Measurements from ENCODE around the gene TMPRSS6.

Gene TMPRSS6

DNA sequence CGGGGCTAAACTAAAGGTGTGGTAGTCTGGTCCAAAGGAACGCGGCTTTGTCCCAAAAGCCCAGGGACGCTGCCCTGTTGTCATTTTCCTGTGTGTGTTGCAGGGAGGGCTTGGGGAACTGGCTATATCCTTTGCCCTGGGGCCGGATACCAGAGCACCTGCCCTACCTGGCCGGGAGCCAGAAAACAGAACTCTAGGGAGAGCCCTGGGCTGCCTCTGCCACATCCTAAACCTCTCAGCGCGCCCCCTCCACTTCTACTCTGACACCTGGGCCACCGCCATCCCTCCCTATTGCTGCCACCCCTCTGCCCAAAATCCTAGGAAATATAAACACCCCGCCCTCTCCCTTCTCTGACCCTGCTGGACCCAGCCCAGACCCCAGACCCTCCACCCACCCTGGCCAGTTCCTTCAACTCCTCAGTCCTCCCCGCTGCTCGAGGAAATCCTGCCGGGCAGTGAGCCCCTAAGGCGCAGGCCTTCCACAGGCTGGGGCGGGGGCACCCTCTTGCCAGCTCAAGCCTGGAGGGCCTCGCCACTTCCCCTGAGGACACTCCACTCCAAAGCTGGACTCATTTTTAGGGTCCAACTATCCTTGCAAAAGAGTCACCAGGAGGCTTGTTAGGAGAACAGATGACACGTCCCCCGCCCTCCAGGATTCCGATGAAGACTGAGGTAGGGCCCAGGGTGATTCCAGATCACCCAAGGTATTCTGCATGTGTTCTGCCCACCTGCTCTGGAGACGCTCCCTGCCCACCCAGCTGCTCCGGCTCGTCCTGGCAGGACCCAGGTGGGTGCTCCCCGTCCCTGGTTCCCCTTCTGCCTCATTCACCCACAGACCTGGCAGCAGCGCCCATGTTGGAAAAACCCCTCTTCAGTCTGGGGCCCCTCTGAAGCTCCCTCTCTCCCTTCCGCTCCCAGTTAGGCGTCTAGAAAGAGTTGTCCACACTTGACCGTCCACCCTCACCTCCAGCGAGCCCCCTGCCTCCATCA, 45.8 kb downstream of the TMPRSS6 start:
- H3K4me3 ChIP-seq (ENCODE audit: low read depth in 1 of 2, low read length in 1 of 2) = no peak overlapping the region
- TF ChIP-seq, protein P1, sequence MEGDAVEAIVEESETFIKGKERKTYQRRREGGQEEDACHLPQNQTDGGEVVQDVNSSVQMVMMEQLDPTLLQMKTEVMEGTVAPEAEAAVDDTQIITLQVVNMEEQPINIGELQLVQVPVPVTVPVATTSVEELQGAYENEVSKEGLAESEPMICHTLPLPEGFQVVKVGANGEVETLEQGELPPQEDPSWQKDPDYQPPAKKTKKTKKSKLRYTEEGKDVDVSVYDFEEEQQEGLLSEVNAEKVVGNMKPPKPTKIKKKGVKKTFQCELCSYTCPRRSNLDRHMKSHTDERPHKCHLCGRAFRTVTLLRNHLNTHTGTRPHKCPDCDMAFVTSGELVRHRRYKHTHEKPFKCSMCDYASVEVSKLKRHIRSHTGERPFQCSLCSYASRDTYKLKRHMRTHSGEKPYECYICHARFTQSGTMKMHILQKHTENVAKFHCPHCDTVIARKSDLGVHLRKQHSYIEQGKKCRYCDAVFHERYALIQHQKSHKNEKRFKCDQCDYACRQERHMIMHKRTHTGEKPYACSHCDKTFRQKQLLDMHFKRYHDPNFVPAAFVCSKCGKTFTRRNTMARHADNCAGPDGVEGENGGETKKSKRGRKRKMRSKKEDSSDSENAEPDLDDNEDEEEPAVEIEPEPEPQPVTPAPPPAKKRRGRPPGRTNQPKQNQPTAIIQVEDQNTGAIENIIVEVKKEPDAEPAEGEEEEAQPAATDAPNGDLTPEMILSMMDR (IDR thresholded peaks at IDR 0.05) = no peak
- H3K36me3 ChIP-seq = no peaks in the 10 kb centered on the region
- no peaks in the 10 kb centered on the region for H3K9me3 ChIP-seq
- no peak overlapping the region for H3K27ac ChIP-seq
- no peaks in the 10 kb centered on the region for H3K4me1 ChIP-seq (ENCODE audit: control insufficient read depth in 1 of 2, insufficient read depth in 1 of 2, low read depth in 1 of 2, low read length in 1 of 2)
- H3K27me3 ChIP-seq = peaks cover 25% of the 10 kb centered on the region

DNA sequence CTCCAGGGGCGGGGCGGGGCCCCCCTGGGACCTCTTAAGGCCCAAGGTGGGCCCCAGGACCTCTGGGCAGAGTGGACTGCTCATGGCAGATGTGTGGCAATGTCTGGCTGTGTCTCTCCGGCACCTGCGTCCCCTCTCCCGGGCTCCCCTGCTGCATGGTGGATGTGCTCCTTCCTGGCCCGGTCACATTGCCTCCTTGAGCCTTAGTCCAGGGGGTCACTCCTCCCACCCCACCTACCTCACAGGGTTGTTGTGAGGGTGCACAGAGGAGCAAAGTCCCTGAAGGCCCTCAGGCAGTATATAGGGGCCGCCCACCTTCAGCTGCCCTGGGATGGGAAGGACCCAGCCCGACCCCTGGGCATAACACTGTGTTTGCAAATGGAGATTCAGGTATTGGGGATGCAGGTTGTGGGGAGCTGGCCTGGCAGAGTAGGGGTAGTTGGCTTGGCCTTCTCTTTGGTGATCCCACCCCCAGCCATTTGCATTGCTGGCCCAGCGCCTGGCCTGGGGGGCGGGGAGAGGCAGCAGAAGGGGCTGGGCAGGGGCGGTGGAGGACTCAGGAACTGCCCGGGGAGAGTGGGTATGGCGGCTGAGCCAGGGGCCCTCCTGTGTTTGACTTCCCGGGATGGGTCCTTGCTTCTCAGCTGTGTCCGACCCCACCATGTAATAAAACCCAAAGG, 46.7 kb downstream of the TMPRSS6 start:
- no peaks in the 10 kb centered on the region for H3K36me3 ChIP-seq
- no peaks in the 10 kb centered on the region for H3K4me1 ChIP-seq (ENCODE audit: control insufficient read depth in 1 of 2, insufficient read depth in 1 of 2, low read depth in 1 of 2, low read length in 1 of 2)
- no peaks in the 10 kb centered on the region for H3K9me3 ChIP-seq
- no peak overlapping the region for H3K4me3 ChIP-seq (ENCODE audit: low read depth in 1 of 2, low read length in 1 of 2)
- TF ChIP-seq, protein P1 (IDR thresholded peaks at IDR 0.05) = no peak
- H3K27me3 ChIP-seq = peaks cover 16% of the 10 kb centered on the region
- no peak overlapping the region for H3K27ac ChIP-seq

DNA sequence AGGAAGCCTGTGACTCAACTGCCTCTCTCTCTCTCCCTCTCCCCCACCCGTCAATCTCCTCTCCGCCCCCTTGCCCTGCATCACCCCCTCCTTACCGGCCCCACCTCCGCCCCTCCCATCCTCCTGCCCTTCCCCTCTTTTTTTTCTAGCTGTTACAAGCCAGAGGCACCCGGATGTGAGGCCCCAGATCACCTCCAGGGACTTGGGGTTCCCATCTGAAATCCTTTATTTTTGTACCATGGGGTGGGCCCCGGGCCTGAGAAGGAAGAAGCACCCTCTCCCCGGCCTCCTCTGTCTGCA, 47.2 kb downstream of the TMPRSS6 start:
- H3K4me1 ChIP-seq (ENCODE audit: control insufficient read depth in 1 of 2, insufficient read depth in 1 of 2, low read depth in 1 of 2, low read length in 1 of 2) = no peaks in the 10 kb centered on the region
- TF ChIP-seq, protein P1 (IDR thresholded peaks at IDR 0.05) = no peak
- peaks cover 11% of the 10 kb centered on the region for H3K27me3 ChIP-seq
- no peaks in the 10 kb centered on the region for H3K36me3 ChIP-seq
- no peaks in the 10 kb centered on the region for H3K9me3 ChIP-seq
- no peak overlapping the region for H3K4me3 ChIP-seq (ENCODE audit: low read depth in 1 of 2, low read length in 1 of 2)
- H3K27ac ChIP-seq = no peak overlapping the region

DNA sequence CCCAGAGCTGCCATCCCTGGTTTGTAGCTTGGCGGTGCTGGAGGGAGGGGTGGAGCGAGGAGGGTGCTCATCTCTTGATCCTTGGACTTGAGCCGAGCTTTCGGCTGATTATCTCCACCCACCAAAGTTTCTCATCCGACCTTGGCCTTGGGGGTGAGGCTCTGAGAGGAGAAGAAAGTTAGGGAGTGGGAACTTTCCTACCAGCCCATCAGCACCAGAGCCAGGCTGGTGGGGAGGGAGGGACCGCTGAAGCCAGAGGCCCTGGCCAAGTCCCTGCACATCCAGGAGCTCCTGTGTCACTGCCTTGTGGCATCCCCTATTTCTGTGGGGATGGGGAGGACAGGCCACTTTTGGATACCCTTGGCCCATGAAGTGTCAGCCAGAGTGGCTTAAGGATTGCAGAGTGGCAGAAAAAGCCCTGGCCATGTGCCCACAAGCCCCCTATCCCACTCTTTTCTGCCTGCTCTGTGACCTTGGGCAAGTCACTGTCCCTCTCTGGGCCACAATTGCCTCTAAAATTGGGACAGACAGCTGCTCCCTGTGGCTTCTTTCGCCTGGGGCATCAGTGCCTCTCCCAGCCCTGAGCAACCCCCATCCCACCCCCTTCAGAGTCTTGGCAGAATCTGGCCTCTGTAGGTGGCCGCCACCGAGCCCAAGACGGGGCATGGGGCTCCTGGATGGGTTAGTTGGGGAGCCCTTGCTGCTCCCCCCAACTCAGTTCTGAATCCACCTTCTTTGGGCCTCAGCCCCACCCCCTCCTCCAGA, 47.7 kb downstream of the TMPRSS6 start:
- no peaks in the 10 kb centered on the region for H3K4me1 ChIP-seq (ENCODE audit: control insufficient read depth in 1 of 2, insufficient read depth in 1 of 2, low read depth in 1 of 2, low read length in 1 of 2)
- no peaks in the 10 kb centered on the region for H3K36me3 ChIP-seq
- H3K9me3 ChIP-seq = no peaks in the 10 kb centered on the region
- H3K27ac ChIP-seq = no peak overlapping the region
- H3K27me3 ChIP-seq = peaks cover 5% of the 10 kb centered on the region
- TF ChIP-seq, protein P1 (IDR thresholded peaks at IDR 0.05) = no peak
- no peak overlapping the region for H3K4me3 ChIP-seq (ENCODE audit: low read depth in 1 of 2, low read length in 1 of 2)

DNA sequence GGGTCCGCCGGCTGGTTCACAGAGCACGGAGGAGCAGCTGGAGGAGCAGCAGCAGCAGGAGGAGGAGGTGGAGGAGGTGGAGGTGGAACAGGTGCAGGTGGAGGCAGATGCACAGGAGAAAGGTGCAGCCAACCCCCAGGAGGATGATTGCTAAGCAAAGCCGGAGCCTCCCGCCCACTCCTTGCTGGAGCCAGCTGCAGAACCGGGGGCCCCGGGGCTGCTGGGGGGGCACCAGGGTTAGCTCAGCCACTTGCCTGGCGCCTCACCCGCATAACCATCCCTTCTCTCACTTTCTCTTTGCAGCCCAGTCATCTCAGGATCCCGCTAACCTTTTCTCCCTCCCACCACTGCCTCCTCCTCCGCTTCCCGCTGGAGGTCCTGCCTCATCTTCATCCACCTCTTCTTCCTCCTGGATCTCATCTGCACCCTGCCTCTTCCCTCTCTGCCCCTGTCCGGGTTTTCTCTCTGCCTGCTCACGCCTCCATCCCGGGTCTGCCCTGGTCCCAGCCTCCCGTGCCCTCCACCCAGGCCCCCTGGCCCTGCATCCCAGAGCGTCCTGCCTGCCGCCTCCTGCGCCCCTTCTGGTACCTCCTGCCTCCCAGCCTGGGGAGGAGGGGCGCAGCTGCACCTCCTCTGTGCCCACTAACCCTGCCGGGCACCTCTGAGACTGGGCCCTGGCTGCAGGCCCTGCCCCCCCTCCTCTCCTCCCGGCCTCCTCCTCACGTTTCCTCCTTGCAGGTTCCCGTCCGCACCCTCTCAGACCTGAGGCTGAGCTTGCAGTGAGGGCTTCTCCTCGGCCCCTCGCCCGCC, 48.5 kb downstream of the TMPRSS6 start:
- TF ChIP-seq, protein P1 (IDR thresholded peaks at IDR 0.05) = no peak
- H3K9me3 ChIP-seq = no peaks in the 10 kb centered on the region
- no peaks in the 10 kb centered on the region for H3K4me1 ChIP-seq (ENCODE audit: control insufficient read depth in 1 of 2, insufficient read depth in 1 of 2, low read depth in 1 of 2, low read length in 1 of 2)
- no peak overlapping the region for H3K27ac ChIP-seq
- H3K4me3 ChIP-seq (ENCODE audit: low read depth in 1 of 2, low read length in 1 of 2) = no peak overlapping the region
- no peaks in the 10 kb centered on the region for H3K36me3 ChIP-seq
- H3K27me3 ChIP-seq = peaks cover 4% of the 10 kb centered on the region
